Measurements from ENCODE around the gene OR8G1.

OR8G1 gene

GRCh38 chr11:124199702-124200101 lies 41.2 kb upstream of the OR8G1 start:
- no peak overlapping the region for H3K4me3 ChIP-seq (ENCODE audit: low read depth, low read length)
- no peak for TF ChIP-seq CTCF (IDR thresholded peaks at IDR 0.05; ENCODE audit: low read depth, low read length, missing control alignments)
- no peak for DNase-seq (ENCODE audit: low read depth)

- TF ChIP-seq CTCF (IDR thresholded peaks at IDR 0.05; ENCODE audit: low read depth, low read length, missing control alignments): no peak
- DNase-seq (ENCODE audit: low read depth): no peak
Measured at GRCh38 chr11:124200671-124201070, 40.2 kb upstream of the OR8G1 start.

GRCh38 chr11:124202951-124203350 lies 37.9 kb upstream of the OR8G1 start:
- no peak for TF ChIP-seq CTCF (IDR thresholded peaks at IDR 0.05; ENCODE audit: low read depth, low read length, missing control alignments)
- H3K4me3 ChIP-seq (ENCODE audit: low read depth, low read length): no peak overlapping the region
- no peak for DNase-seq (ENCODE audit: low read depth)

More at GRCh38 chr11:124200671-124201070, 40.2 kb upstream of the OR8G1 start:
- no peak overlapping the region for H3K4me3 ChIP-seq (ENCODE audit: low read depth, low read length)

GRCh38 chr11:124204008-124204407 lies 36.9 kb upstream of the OR8G1 start:
- DNase-seq (ENCODE audit: low read depth): no peak
- no peak for TF ChIP-seq CTCF (IDR thresholded peaks at IDR 0.05; ENCODE audit: low read depth, low read length, missing control alignments)
- no peak overlapping the region for H3K4me3 ChIP-seq (ENCODE audit: low read depth, low read length)

GRCh38 chr11:124207102-124207792 lies 33.6 kb upstream of the OR8G1 start:
- TF ChIP-seq CTCF (IDR thresholded peaks at IDR 0.05; ENCODE audit: low read depth, low read length, missing control alignments): no peak
- H3K4me3 ChIP-seq (ENCODE audit: low read depth, low read length): no peak overlapping the region
- no peak for DNase-seq (ENCODE audit: low read depth)

- no peak overlapping the region for H3K4me3 ChIP-seq (ENCODE audit: low read depth, low read length)
- TF ChIP-seq CTCF (IDR thresholded peaks at IDR 0.05; ENCODE audit: low read depth, low read length, missing control alignments): no peak
- no peak for DNase-seq (ENCODE audit: low read depth)
Measured at GRCh38 chr11:124209824-124210357, 31.0 kb upstream of the OR8G1 start.

- no peak for TF ChIP-seq CTCF (IDR thresholded peaks at IDR 0.05; ENCODE audit: low read depth, low read length, missing control alignments)
- no peak for DNase-seq (ENCODE audit: low read depth)
- H3K4me3 ChIP-seq (ENCODE audit: low read depth, low read length): no peak overlapping the region
Measured at GRCh38 chr11:124210421-124210820, 30.5 kb upstream of the OR8G1 start.

Measured in GM12864 (cell line).